ENCODE results near the gene HOXB9. TPM values are rescaled to one million over a fixed set of nuclear protein-coding genes. Genes with fewer than 3 reads are reported as not detected.

Gene HOXB9
- total and polyA plus RNA-seq, 4 donors, result 19.8 to 413 (median 129) TPM

- 50% methylated on average over 9 of the region's 15 CpGs for WGBS (ENCODE audit: insufficient coverage)
Observed at GRCh38 chr17:48630925-48631692, 5.0 kb upstream of the HOXB9 start.

DNA sequence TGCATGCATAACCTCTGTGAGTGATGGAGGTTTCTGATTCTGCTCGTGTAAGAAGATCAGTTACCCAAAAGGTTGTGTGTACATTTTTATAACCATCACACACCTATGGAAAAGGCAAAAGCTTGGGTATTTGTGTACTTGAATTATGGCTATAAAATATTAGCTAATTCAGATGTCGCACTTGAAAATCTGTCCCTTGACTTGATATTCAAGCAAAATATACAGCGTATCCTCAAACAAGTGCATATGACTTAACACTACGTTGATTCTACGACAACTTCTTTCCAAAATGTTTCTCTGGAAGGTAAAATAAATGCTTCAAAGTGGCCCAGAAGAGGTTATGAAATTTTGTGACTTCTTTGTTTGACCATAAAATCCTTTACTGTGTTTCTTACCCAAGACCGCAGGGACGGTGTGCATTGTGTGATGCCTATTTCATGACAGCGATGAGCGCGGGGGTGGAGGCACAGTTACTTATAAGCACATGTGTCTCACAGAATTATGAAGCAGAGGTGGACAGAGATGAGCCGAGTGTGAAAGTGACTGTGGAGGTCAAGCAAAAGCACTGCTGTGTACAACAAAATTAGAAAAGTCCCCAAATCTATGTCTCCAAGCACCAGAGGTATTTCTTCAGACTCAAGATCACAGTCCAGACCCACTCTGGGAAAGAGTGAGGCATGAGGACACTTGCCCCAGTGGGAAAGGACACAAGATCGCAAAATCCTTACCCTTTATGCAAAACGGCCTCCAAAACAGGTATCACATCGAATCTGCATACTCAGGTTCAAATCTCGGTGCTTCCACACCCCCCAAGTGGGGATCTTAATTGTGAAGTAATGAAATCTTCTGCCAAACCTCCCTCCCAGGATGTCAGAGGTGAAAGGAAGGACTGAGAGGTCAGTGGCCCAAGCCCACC, 4.1 kb upstream of the HOXB9 start:
- Histone ChIP-seq H3K27ac (ENCODE audit: low read depth, low read length) (no peak overlapping the region), H3K27me3 (ENCODE audit: control insufficient read depth, insufficient read depth, low read length) (peaks cover 59% of the 10 kb centered on the region), H3K36me3 (ENCODE audit: control insufficient read depth, insufficient read depth, low read length) (peaks cover 4% of the 10 kb centered on the region), H3K4me3 (ENCODE audit: low read depth, low read length) (no peak overlapping the region), H3K4me1 (ENCODE audit: control insufficient read depth, insufficient read depth, low read length) (peaks cover 42% of the 10 kb centered on the region), H3K9me3 (ENCODE audit: control insufficient read depth, insufficient read depth, low read length) (no peaks in the 10 kb centered on the region)
- DNase-seq (ENCODE audit: low read depth in 4 of 6, low spot score in 6 of 6), result peak in 1 of 6 donors; percentile 49
- 45% methylated on average over 7 of the region's 15 CpGs for WGBS (ENCODE audit: insufficient coverage)

More at GRCh38 chr17:48630925-48631692, 5.0 kb upstream of the HOXB9 start:
- H3K9me3 ChIP-seq (ENCODE audit: control insufficient read depth, insufficient read depth, low read length), result no peaks in the 10 kb centered on the region
- H3K27ac ChIP-seq (ENCODE audit: low read depth, low read length), result no peak overlapping the region
- no peak overlapping the region for H3K4me3 ChIP-seq (ENCODE audit: low read depth, low read length)
- H3K36me3 ChIP-seq (ENCODE audit: control insufficient read depth, insufficient read depth, low read length), result peaks cover 4% of the 10 kb centered on the region
- peak in 1 of 6 donors; percentile 4 for DNase-seq (ENCODE audit: low read depth in 4 of 6, low spot score in 6 of 6)
- H3K27me3 ChIP-seq (ENCODE audit: control insufficient read depth, insufficient read depth, low read length), result peaks cover 60% of the 10 kb centered on the region
- peaks cover 50% of the 10 kb centered on the region for H3K4me1 ChIP-seq (ENCODE audit: control insufficient read depth, insufficient read depth, low read length)

GRCh38 chr17:48629411-48629759, 3.2 kb upstream of the HOXB9 start:
- no peaks in the 10 kb centered on the region for H3K9me3 ChIP-seq (ENCODE audit: control insufficient read depth, insufficient read depth, low read length)
- no peak overlapping the region for H3K27ac ChIP-seq (ENCODE audit: low read depth, low read length)
- 57% methylated on average over 5 of the region's 5 CpGs for WGBS (ENCODE audit: insufficient coverage)
- peaks cover 57% of the 10 kb centered on the region for H3K27me3 ChIP-seq (ENCODE audit: control insufficient read depth, insufficient read depth, low read length)
- no peak overlapping the region for H3K4me3 ChIP-seq (ENCODE audit: low read depth, low read length)
- H3K4me1 ChIP-seq (ENCODE audit: control insufficient read depth, insufficient read depth, low read length), result peaks cover 44% of the 10 kb centered on the region
- peaks cover 4% of the 10 kb centered on the region for H3K36me3 ChIP-seq (ENCODE audit: control insufficient read depth, insufficient read depth, low read length)
- peak in 1 of 6 donors; percentile 17 for DNase-seq (ENCODE audit: low read depth in 4 of 6, low spot score in 6 of 6)

GRCh38 chr17:48628649-48629410, 2.7 kb upstream of the HOXB9 start:
- H3K9me3 ChIP-seq (ENCODE audit: control insufficient read depth, insufficient read depth, low read length), result no peaks in the 10 kb centered on the region
- H3K27me3 ChIP-seq (ENCODE audit: control insufficient read depth, insufficient read depth, low read length), result peaks cover 54% of the 10 kb centered on the region
- 56% methylated on average over 2 of the region's 5 CpGs for WGBS (ENCODE audit: insufficient coverage)
- peaks cover 3% of the 10 kb centered on the region for H3K36me3 ChIP-seq (ENCODE audit: control insufficient read depth, insufficient read depth, low read length)
- peaks cover 41% of the 10 kb centered on the region for H3K4me1 ChIP-seq (ENCODE audit: control insufficient read depth, insufficient read depth, low read length)
- H3K27ac ChIP-seq (ENCODE audit: low read depth, low read length), result no peak overlapping the region
- peak in 1 of 6 donors; percentile 42 for DNase-seq (ENCODE audit: low read depth in 4 of 6, low spot score in 6 of 6)
- H3K4me3 ChIP-seq (ENCODE audit: low read depth, low read length), result no peak overlapping the region

- Histone ChIP-seq H3K4me3 (ENCODE audit: low read depth, low read length) (no peak overlapping the region), H3K27me3 (ENCODE audit: control insufficient read depth, insufficient read depth, low read length) (peaks cover 51% of the 10 kb centered on the region), H3K27ac (ENCODE audit: low read depth, low read length) (peak overlapping the region; percentile 93), H3K9me3 (ENCODE audit: control insufficient read depth, insufficient read depth, low read length) (no peaks in the 10 kb centered on the region), H3K4me1 (ENCODE audit: control insufficient read depth, insufficient read depth, low read length) (peaks cover 42% of the 10 kb centered on the region), H3K36me3 (ENCODE audit: control insufficient read depth, insufficient read depth, low read length) (no peaks in the 10 kb centered on the region)
- WGBS (ENCODE audit: insufficient coverage), result 30% methylated on average over 24 of the region's 27 CpGs
- peak in 1 of 6 donors; percentile 51 for DNase-seq (ENCODE audit: low read depth in 4 of 6, low spot score in 6 of 6)
Observed at GRCh38 chr17:48627623-48628521, 1.7 kb upstream of the HOXB9 start.

DNA sequence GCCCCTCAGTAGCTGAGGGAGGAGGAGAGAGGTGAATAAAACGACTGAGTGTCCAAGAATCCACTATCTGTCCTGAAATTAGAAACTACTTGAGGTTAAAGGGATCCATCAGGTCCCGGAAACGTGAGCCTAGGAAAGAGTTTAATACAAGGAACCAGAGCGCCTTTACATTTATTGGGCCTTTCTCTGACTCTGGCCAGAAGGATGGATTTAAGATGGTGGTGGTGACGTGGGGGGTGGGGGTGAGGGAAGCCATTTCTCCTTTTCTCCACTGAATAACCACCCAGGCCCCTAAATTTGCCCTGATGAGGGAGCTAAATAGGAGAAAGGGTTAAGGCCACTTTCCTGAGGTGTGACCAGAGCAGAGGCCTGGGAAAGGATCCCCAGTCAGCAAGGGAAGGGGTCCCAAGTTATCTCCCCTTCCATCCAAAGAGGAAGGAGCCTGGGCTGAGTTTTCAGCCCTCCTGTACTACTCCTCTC, 1.0 kb upstream of the HOXB9 start:
- Histone ChIP-seq H3K27ac (ENCODE audit: low read depth, low read length) (peak overlapping the region; percentile 93), H3K4me3 (ENCODE audit: low read depth, low read length) (peak overlapping the region; percentile 73)
- 20% methylated on average over 1 of the region's 5 CpGs for WGBS (ENCODE audit: insufficient coverage)

GRCh38 chr17:48625495-48626244, 488 bp downstream of the HOXB9 start:
- WGBS (ENCODE audit: insufficient coverage), result under 1% methylated on average over 68 of the region's 69 CpGs
- H3K4me1 ChIP-seq (ENCODE audit: control insufficient read depth, insufficient read depth, low read length), result peaks cover 60% of the 10 kb centered on the region
- H3K27me3 ChIP-seq (ENCODE audit: control insufficient read depth, insufficient read depth, low read length), result peaks cover 33% of the 10 kb centered on the region
- H3K27ac ChIP-seq (ENCODE audit: low read depth, low read length), result peak overlapping the region; percentile 93
- H3K36me3 ChIP-seq (ENCODE audit: control insufficient read depth, insufficient read depth, low read length), result peaks cover 4% of the 10 kb centered on the region
- peak in 3 of 6 donors; percentile 46 to 62 (median 55) for DNase-seq (ENCODE audit: low read depth in 4 of 6, low spot score in 6 of 6)
- H3K4me3 ChIP-seq (ENCODE audit: low read depth, low read length), result peak overlapping the region; percentile 73
- H3K9me3 ChIP-seq (ENCODE audit: control insufficient read depth, insufficient read depth, low read length), result no peaks in the 10 kb centered on the region

More for the DNA sequence above, 1.0 kb upstream of the HOXB9 start:
- H3K27me3 ChIP-seq (ENCODE audit: control insufficient read depth, insufficient read depth, low read length), result peaks cover 45% of the 10 kb centered on the region
- peaks cover 45% of the 10 kb centered on the region for H3K4me1 ChIP-seq (ENCODE audit: control insufficient read depth, insufficient read depth, low read length)
- no peaks in the 10 kb centered on the region for H3K9me3 ChIP-seq (ENCODE audit: control insufficient read depth, insufficient read depth, low read length)
- H3K36me3 ChIP-seq (ENCODE audit: control insufficient read depth, insufficient read depth, low read length), result no peaks in the 10 kb centered on the region
- DNase-seq (ENCODE audit: low read depth in 4 of 6, low spot score in 6 of 6), result no peak
